ENCODE data around the gene CASQ2.

Gene CASQ2

GRCh38 chr1:115810609-115811008 is 42.1 kb upstream of the CASQ2 start:
- no peak for DNase-seq
- Histone ChIP-seq H3K4me3 (ENCODE audit: low read depth, low read length) (no peak overlapping the region), H3K36me3 (replicated peaks) (no peaks in the 10 kb centered on the region), H3K27me3 (replicated peaks) (no peaks in the 10 kb centered on the region), H3K27ac (no peak overlapping the region)
- TF ChIP-seq, protein P1, sequence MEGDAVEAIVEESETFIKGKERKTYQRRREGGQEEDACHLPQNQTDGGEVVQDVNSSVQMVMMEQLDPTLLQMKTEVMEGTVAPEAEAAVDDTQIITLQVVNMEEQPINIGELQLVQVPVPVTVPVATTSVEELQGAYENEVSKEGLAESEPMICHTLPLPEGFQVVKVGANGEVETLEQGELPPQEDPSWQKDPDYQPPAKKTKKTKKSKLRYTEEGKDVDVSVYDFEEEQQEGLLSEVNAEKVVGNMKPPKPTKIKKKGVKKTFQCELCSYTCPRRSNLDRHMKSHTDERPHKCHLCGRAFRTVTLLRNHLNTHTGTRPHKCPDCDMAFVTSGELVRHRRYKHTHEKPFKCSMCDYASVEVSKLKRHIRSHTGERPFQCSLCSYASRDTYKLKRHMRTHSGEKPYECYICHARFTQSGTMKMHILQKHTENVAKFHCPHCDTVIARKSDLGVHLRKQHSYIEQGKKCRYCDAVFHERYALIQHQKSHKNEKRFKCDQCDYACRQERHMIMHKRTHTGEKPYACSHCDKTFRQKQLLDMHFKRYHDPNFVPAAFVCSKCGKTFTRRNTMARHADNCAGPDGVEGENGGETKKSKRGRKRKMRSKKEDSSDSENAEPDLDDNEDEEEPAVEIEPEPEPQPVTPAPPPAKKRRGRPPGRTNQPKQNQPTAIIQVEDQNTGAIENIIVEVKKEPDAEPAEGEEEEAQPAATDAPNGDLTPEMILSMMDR (IDR thresholded peaks at IDR 0.05; ENCODE audit: low read depth, low read length, missing control alignments): no peak
- in situ Hi-C loops (cut with HindIII; ENCODE audit: low pct_ligation_motif_present, low sequenced_read_pairs): no loop called here

- Histone ChIP-seq H3K27me3 (replicated peaks) (no peaks in the 10 kb centered on the region), H3K36me3 (replicated peaks) (no peaks in the 10 kb centered on the region), H3K27ac (no peak overlapping the region), H3K4me3 (ENCODE audit: low read depth, low read length) (no peak overlapping the region)
- in situ Hi-C loops (cut with HindIII; ENCODE audit: low pct_ligation_motif_present, low sequenced_read_pairs): no loop called here
- DNase-seq: no peak
- TF ChIP-seq, protein P1 (IDR thresholded peaks at IDR 0.05; ENCODE audit: low read depth, low read length, missing control alignments): no peak
Observed at GRCh38 chr1:115809847-115810246, 41.3 kb upstream of the CASQ2 start.

DNA sequence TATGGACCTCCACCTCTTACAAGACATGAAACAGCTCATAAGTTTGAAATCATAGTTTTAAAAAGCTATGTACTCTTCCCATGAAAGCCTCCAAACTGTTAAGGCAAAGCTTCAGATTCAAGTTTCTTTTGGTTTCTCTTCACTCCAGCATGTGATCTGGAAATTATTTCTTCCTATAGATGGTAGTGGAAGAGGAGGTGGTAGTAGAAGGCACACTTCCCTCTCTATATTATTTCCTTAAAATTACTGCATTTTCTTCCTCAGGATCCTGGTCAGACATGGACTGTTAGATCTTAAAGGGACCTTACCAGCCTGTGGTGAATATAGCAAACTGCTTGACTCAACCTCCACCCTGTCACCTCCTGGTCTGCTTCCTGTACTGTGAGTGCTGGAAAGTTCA is 40.6 kb upstream of the CASQ2 start:
- no peak for DNase-seq
- in situ Hi-C loops (cut with HindIII; ENCODE audit: low pct_ligation_motif_present, low sequenced_read_pairs): no loop called here
- Histone ChIP-seq H3K27me3 (replicated peaks) (no peaks in the 10 kb centered on the region), H3K4me3 (ENCODE audit: low read depth, low read length) (no peak overlapping the region), H3K36me3 (replicated peaks) (no peaks in the 10 kb centered on the region), H3K27ac (no peak overlapping the region)
- TF ChIP-seq, protein P1 (IDR thresholded peaks at IDR 0.05; ENCODE audit: low read depth, low read length, missing control alignments): no peak

DNA sequence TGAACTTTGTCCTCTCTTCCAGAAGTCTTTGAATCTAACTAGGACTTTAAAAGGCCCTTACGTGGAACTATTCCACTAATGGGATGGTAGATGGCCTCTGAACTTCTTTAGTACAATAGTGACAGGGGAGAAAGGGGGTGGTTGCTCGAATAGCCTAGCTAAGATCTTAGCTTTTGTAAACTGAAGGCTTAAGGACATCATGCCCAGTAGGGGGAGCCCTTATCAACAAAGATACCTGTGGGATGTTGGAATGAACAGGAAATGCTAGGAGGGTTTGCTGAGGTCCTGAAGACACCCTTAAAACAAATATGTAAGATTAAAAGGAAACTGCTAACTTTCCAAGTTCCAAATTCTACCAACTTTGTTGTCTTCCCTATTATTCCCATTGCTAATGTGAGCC is 39.2 kb upstream of the CASQ2 start:
- no peak overlapping the region for H3K27ac ChIP-seq
- TF ChIP-seq, protein P1 (IDR thresholded peaks at IDR 0.05; ENCODE audit: low read depth, low read length, missing control alignments): peak; percentile 81
- peak; percentile 65 for DNase-seq
- in situ Hi-C loops (cut with HindIII; ENCODE audit: low pct_ligation_motif_present, low sequenced_read_pairs): no loop called here
- no peaks in the 10 kb centered on the region for H3K27me3 ChIP-seq (replicated peaks)
- no peaks in the 10 kb centered on the region for H3K36me3 ChIP-seq (replicated peaks)
- no peak overlapping the region for H3K4me3 ChIP-seq (ENCODE audit: low read depth, low read length)

GRCh38 chr1:115805597-115805996 is 37.1 kb upstream of the CASQ2 start:
- no peak overlapping the region for H3K4me3 ChIP-seq (ENCODE audit: low read depth, low read length)
- TF ChIP-seq, protein P1 (IDR thresholded peaks at IDR 0.05; ENCODE audit: low read depth, low read length, missing control alignments): no peak
- no peak overlapping the region for H3K27ac ChIP-seq
- DNase-seq: no peak
- H3K36me3 ChIP-seq (replicated peaks): no peaks in the 10 kb centered on the region
- no peaks in the 10 kb centered on the region for H3K27me3 ChIP-seq (replicated peaks)
- in situ Hi-C loops (cut with HindIII; ENCODE audit: low pct_ligation_motif_present, low sequenced_read_pairs): no loop called here

DNA sequence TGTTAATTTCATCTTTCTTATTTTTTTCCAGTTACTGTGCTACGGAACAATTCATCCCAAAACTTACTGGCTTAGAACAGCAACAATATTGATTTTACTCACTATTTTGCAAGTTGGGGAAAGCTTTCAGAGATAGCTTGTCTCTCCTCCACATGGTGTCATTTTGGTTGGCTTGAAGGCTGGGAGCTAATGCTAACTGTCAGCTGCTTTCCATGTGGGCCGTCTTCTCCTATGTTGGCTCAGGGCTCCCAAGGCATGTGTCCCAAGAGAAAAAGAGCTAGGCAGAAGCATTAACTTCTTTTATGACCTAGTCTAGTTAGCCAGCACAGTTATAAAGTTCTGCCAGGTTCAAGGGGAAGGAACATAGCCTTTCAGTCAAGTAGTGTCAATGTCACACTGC is 33.9 kb upstream of the CASQ2 start:
- Histone ChIP-seq H3K27me3 (replicated peaks) (no peaks in the 10 kb centered on the region), H3K4me3 (ENCODE audit: low read depth, low read length) (no peak overlapping the region), H3K27ac (no peak overlapping the region), H3K36me3 (replicated peaks) (no peaks in the 10 kb centered on the region)
- in situ Hi-C loops (cut with HindIII; ENCODE audit: low pct_ligation_motif_present, low sequenced_read_pairs): no loop called here
- TF ChIP-seq, protein P1 (IDR thresholded peaks at IDR 0.05; ENCODE audit: low read depth, low read length, missing control alignments): no peak
- no peak for DNase-seq
